ENCODE measurements around the gene MARK2. TPM values are rescaled to one million over a fixed set of nuclear protein-coding genes. Genes with fewer than 3 reads are reported as not detected.

MARK2 gene
- total RNA-seq, 1 donor from 2014 or later, result 59.1 TPM

DNA sequence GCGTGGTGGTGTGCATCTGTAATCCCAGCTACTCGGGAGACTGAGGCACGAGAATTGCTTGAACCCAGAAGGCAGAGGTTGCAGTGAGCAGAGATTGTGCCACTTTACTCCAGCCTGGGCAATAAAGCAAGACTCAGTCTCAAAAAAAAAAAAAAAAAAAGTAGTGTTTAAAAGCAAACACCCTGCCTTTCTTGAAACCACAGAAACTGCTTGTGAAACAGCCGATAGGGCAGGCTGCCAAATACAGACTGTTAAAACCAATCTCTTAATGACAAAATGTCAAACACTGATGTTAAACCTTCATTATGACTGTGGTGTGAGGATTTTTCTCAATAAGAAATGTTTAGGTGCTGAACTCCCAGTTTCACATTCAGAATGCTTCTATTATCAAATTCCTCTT is 27.3 kb downstream of the MARK2 start:
- DNase-seq (ENCODE audit: low spot score, unreplicated experiment), result no peak
- Mint-ChIP-seq H3K27me3 (no peaks in the 10 kb centered on the region), H3K4me3 (ENCODE audit: low read depth) (no peak overlapping the region), H3K27ac (no peak overlapping the region), H3K4me1 (ENCODE audit: low read depth) (peaks cover 24% of the 10 kb centered on the region), H3K9me3 (ENCODE audit: low read depth) (no peaks in the 10 kb centered on the region), H3K36me3 (ENCODE audit: insufficient read depth) (peaks cover 3% of the 10 kb centered on the region)
- TF ChIP-seq, protein P1, sequence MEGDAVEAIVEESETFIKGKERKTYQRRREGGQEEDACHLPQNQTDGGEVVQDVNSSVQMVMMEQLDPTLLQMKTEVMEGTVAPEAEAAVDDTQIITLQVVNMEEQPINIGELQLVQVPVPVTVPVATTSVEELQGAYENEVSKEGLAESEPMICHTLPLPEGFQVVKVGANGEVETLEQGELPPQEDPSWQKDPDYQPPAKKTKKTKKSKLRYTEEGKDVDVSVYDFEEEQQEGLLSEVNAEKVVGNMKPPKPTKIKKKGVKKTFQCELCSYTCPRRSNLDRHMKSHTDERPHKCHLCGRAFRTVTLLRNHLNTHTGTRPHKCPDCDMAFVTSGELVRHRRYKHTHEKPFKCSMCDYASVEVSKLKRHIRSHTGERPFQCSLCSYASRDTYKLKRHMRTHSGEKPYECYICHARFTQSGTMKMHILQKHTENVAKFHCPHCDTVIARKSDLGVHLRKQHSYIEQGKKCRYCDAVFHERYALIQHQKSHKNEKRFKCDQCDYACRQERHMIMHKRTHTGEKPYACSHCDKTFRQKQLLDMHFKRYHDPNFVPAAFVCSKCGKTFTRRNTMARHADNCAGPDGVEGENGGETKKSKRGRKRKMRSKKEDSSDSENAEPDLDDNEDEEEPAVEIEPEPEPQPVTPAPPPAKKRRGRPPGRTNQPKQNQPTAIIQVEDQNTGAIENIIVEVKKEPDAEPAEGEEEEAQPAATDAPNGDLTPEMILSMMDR (IDR thresholded peaks at IDR 0.05; ENCODE audit: unreplicated experiment), result no peak

DNA sequence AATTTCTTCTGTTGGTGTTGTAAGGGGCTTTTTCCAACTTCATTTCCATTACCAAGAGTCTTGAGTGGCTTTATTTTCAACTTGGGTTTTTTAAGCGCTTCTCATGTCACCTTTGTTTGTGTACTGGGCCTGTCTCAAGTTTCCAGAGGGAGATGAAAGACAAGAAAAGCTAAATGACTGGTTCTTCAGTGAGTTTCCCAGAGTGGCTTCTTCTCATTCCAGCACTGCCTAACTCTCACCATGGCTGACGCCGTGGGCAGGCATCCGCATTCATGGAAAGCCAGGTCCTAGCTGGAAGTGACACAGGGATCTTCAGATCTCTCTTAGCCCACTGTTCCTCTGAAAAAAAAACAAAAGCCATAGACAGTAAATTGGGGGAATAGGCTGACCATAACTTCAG is 28.6 kb downstream of the MARK2 start:
- DNase-seq (ENCODE audit: low spot score, unreplicated experiment), result no peak
- Mint-ChIP-seq H3K36me3 (ENCODE audit: insufficient read depth) (peaks cover 3% of the 10 kb centered on the region), H3K4me3 (ENCODE audit: low read depth) (no peak overlapping the region), H3K4me1 (ENCODE audit: low read depth) (peaks cover 32% of the 10 kb centered on the region), H3K9me3 (ENCODE audit: low read depth) (no peaks in the 10 kb centered on the region), H3K27me3 (no peaks in the 10 kb centered on the region), H3K27ac (no peak overlapping the region)
- TF ChIP-seq, protein P1 (IDR thresholded peaks at IDR 0.05; ENCODE audit: unreplicated experiment), result no peak

DNA sequence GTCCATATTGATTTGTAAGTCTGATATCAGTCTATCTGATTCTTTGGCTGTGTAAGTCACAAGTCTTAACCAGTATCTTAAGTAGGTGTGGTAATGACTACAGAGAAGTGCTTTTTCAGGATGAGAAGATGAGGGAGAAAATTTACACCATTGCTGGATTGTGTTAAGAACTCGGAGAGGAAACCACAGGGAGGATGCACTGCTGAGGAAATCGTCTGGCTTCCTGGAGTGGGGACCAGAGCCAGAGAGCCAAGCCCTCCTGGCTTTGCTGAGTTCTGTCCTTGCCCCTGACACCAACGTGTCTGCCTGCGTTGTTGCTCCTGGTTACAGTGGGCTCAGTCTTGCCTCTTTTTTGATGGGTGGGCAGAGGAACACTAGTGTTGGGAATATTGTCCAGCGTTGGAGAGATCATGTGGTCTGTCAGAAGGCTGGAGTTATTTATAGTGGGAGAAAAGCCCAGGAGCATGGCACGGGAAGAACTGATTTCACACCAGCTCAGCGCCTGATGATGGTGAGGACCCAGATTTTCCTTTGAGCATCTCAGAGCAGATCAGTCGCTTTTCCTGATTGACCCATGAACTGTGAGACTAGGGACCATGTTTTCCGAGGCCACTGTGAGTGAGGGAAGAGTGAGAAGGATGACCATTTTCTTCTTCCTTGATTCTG is 29.6 kb downstream of the MARK2 start:
- no peaks in the 10 kb centered on the region for H3K27me3 Mint-ChIP-seq

DNA sequence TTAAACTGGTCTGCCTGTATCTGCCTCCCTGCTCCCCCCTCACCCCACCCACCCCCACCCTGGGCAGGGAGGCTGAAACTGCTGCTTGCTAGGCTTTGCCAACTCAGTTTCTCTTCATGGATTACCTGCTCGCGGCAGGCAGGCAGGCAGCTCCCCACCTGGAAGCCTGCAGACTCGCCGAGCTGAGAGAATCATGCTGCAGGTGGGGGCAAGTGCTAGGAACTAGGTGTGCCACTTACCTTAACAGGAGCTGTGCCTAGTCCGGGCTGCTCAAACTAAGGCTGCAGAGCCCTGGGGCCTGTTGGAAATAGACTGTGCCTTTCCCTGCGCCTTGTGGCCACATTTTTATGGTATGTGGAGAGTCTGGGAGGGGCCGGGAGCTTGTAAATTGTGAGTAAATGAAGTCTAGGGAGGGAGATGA is 30.3 kb downstream of the MARK2 start:
- DNase-seq (ENCODE audit: low spot score, unreplicated experiment), result no peak
- H3K4me1 Mint-ChIP-seq (ENCODE audit: low read depth), result peaks cover 37% of the 10 kb centered on the region
- no peaks in the 10 kb centered on the region for H3K27me3 Mint-ChIP-seq
- H3K4me3 Mint-ChIP-seq (ENCODE audit: low read depth), result no peak overlapping the region
- TF ChIP-seq, protein P1 (IDR thresholded peaks at IDR 0.05; ENCODE audit: unreplicated experiment), result no peak
- H3K36me3 Mint-ChIP-seq (ENCODE audit: insufficient read depth), result no peaks in the 10 kb centered on the region
- no peaks in the 10 kb centered on the region for H3K9me3 Mint-ChIP-seq (ENCODE audit: low read depth)
- no peak overlapping the region for H3K27ac Mint-ChIP-seq

More for the DNA sequence above, 29.6 kb downstream of the MARK2 start:
- H3K4me3 Mint-ChIP-seq (ENCODE audit: low read depth), result no peak overlapping the region
- no peaks in the 10 kb centered on the region for H3K36me3 Mint-ChIP-seq (ENCODE audit: insufficient read depth)
- no peaks in the 10 kb centered on the region for H3K9me3 Mint-ChIP-seq (ENCODE audit: low read depth)
- DNase-seq (ENCODE audit: low spot score, unreplicated experiment), result no peak
- TF ChIP-seq, protein P1 (IDR thresholded peaks at IDR 0.05; ENCODE audit: unreplicated experiment), result no peak
- peaks cover 34% of the 10 kb centered on the region for H3K4me1 Mint-ChIP-seq (ENCODE audit: low read depth)
- H3K27ac Mint-ChIP-seq, result no peak overlapping the region

DNA sequence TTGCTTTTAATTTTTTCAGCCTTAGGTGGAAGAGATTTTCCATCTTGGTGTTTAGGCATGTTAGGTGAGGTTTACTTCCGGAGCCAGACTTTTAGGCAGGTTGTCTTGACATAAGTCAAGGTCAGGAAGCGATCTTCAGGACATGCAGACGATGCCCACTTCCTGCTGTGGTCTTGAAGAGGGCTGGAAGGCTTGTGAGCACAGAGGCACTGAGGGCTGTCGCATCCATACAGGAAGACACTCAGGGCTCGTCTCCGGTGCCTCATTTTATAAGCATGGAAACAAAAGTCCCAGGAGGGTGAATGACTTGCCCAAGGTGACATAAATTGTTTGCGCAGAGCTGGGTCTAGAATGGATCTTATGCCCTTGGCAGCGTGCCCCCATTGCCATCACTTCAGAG is 30.8 kb downstream of the MARK2 start:
- H3K4me3 Mint-ChIP-seq (ENCODE audit: low read depth), result no peak overlapping the region
- H3K9me3 Mint-ChIP-seq (ENCODE audit: low read depth), result no peaks in the 10 kb centered on the region
- no peaks in the 10 kb centered on the region for H3K27me3 Mint-ChIP-seq
- TF ChIP-seq, protein P1 (IDR thresholded peaks at IDR 0.05; ENCODE audit: unreplicated experiment), result no peak
- DNase-seq (ENCODE audit: low spot score, unreplicated experiment), result no peak
- H3K36me3 Mint-ChIP-seq (ENCODE audit: insufficient read depth), result no peaks in the 10 kb centered on the region
- H3K4me1 Mint-ChIP-seq (ENCODE audit: low read depth), result peaks cover 42% of the 10 kb centered on the region
- no peak overlapping the region for H3K27ac Mint-ChIP-seq
